SJCRH30 (cell line): ENCODE results near the gene CNKSR3. TPM values are rescaled to one million over a fixed set of nuclear protein-coding genes. Genes with fewer than 3 reads are reported as not detected.

Source experiments
- DNase-seq, 2 experiments: peaks; one replicate each; pipeline ENCODE4 v3.0.0-alpha.2; 2015 to 2020
- H3K27ac ChIP-seq: fragments of 250-450 bp; sonication (Bioruptor Pico); 2 replicates; pipeline ENCODE4 v1.5.1; 2020; ENCODE audit warnings: mild to moderate bottlenecking, moderate library complexity
- H3K27me3 ChIP-seq: fragments of 250-450 bp; sonication (Bioruptor Pico); 2 replicates; pipeline ENCODE4 v1.5.1; 2020; ENCODE audit warnings: mild to moderate bottlenecking, moderate library complexity
- H3K36me3 ChIP-seq: fragments of 250-450 bp; sonication (Bioruptor Pico); 2 replicates; pipeline ENCODE4 v1.5.1; 2020; ENCODE audit warnings: mild to moderate bottlenecking, moderate library complexity
- H3K4me1 ChIP-seq: fragments of 250-450 bp; sonication (Bioruptor Pico); 2 replicates; pipeline ENCODE4 v1.5.1; 2020; ENCODE audit warnings: mild to moderate bottlenecking, moderate library complexity
- H3K4me3 ChIP-seq: fragments of 250-450 bp; sonication (Bioruptor Pico); 2 replicates; pipeline ENCODE4 v1.5.1; 2020; ENCODE audit warnings: mild to moderate bottlenecking, moderate library complexity
- H3K9me3 ChIP-seq: fragments of 250-450 bp; sonication (Bioruptor Pico); replicated peaks from 2 replicates; pipeline ENCODE4 v1.5.1; 2020; ENCODE audit warnings: mild to moderate bottlenecking, moderate library complexity
- total RNA-seq: library from RNA; depleted of rRNA; stranded (reverse); fragments of >200 nt; shearing (Covaris generic); gene quantifications from 2 replicates; pipeline ENCODE4 v1.2.3, GENCODE V29; 2014

The CNKSR3 gene
- total RNA-seq, 1 experiment from 2014 or later = 33.8 TPM

DNA sequence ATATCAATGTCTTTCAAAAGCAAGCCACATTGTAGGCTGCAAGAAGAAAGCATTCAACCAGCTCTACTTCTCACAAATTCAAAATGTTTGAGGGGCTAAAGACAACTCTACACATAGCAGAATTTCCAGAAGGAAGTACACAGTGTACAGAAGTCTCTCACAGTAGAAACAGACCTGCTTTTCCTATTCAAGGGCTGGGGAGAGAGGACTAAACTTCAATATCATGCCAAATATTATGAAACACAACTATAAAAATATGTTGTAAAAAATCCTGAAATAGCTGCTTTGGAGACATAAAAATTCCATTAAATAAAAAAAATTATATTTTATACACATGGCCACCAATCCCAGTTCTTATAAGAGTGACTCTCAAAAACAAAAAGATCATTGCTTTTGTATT is 83.0 kb downstream of the CNKSR3 start:
- Histone ChIP-seq H3K27ac (no peak overlapping the region), H3K9me3 (no peaks in the 10 kb centered on the region), H3K27me3 (no peaks in the 10 kb centered on the region), H3K4me1 (no peaks in the 10 kb centered on the region), H3K4me3 (no peak overlapping the region), H3K36me3 (peaks cover 42% of the 10 kb centered on the region)
- no peak for DNase-seq

DNA sequence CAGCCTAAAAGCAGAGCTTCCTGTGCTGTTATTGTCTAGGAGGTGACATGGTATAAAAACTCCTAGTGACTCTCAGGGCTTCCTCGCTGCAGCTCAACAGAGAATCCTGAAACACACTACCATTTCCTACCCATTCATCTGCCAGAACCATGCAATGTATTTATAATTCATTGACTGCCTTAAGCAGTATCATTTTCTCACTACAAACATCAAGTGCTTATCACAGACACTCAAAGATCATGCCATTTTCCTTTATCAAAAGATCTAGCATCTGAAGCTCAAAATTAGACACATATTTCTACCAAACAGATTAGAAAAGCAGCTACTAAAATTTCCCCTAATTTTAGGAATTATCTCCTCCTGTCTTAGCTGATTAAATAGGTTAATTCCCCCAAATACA is 83.5 kb downstream of the CNKSR3 start:
- Histone ChIP-seq H3K27ac (no peak overlapping the region), H3K36me3 (peaks cover 42% of the 10 kb centered on the region), H3K4me3 (no peak overlapping the region), H3K4me1 (no peaks in the 10 kb centered on the region), H3K9me3 (no peaks in the 10 kb centered on the region), H3K27me3 (no peaks in the 10 kb centered on the region)
- no peak for DNase-seq

DNA sequence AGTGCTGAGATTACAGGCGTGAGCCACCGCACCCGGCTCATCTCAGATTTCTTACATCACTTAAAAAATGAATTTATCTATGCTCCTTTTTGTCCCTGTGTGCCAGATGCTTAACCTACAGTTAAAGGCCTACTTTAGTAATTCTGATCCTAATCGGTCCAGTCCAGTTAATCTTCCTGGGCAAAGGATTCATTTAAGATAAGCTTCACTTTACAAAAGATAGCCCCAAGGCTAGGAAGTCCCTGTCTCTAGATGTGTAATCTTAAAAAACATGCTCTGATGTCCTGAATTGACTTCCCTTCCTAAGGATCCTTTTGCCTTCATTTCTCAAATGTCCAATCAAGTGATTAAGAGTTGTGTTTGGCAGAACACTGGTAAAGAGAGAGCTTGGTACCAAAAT is 85.5 kb downstream of the CNKSR3 start:
- Histone ChIP-seq H3K27me3 (no peaks in the 10 kb centered on the region), H3K4me1 (no peaks in the 10 kb centered on the region), H3K4me3 (no peak overlapping the region), H3K36me3 (peaks cover 49% of the 10 kb centered on the region), H3K27ac (no peak overlapping the region), H3K9me3 (no peaks in the 10 kb centered on the region)
- no peak for DNase-seq

DNA sequence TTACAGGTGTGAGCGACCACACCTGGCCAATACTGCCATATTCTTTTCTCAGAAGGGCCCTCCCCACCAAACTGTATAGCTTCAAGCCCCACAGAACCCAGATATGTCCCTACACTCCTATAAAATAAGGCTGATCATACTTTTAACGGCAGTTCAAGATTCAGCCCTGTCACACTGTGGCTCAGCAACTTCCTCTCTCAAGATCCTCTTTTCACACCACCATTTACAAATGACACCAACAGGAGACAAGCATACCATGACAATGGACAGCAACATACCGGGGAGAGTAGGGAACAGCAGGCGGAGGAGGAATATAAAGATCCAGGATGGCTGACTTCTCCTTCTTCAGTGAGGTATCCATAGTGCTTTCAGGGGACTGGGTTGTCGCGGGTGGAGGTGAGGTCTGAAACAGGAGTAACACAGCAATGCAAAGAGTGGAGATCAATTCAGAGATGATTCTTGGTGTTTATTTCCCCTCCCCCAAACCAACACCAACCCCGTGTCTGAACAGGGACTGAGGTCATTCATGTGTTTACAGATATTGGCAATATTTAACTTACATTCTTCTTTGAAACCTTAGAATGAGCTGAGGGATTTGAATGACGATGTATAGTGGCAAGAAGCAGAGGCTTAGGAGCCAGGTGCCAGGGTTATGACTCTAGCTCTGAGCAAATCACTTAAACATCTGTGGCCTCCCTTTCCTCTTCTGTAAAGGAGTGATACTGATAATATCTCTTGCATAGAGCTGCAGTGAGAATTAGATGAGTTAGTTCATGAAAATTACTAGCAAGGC is 96.3 kb downstream of the CNKSR3 start:
- Histone ChIP-seq H3K36me3 (peaks cover 55% of the 10 kb centered on the region), H3K9me3 (no peaks in the 10 kb centered on the region), H3K27me3 (no peaks in the 10 kb centered on the region), H3K4me1 (peaks cover 33% of the 10 kb centered on the region), H3K4me3 (no peak overlapping the region), H3K27ac (no peak overlapping the region)
- peak; percentile 12 to 14 for DNase-seq

DNA sequence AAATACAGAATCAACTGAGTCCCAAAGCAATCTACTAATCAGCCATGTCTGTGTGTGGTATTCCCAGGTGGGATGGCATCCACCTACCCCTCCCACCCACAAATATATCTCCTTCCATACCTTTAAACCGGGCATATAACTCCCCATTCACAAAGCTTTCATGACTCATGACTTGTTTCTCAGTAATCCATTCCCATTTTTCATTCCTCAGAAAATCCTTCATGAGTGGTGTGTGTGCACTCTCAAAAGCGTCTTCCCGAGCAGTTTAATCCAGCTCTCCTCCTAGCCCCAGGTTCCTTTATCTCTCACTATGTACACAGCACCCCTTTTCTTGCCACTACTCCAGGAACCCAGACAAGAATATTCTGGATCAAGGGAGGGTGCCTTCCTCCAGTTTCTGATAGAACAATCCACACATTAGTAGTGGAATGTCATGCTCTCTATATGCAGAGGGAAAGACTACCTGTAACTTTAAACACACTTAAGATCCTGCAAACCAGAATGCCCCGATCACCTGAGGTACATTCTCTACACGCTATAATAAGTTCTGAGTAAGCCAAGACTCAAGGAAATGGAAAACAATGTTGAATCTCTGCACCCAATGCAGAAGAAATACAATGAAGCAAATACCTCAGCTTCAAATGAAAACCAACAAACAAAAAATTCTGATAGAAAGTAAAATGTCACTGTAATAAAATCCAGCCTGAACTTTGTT is 98.2 kb downstream of the CNKSR3 start:
- H3K4me1 ChIP-seq = peaks cover 33% of the 10 kb centered on the region
- DNase-seq = no peak
- H3K36me3 ChIP-seq = peaks cover 62% of the 10 kb centered on the region
- H3K27ac ChIP-seq = no peak overlapping the region
- no peaks in the 10 kb centered on the region for H3K27me3 ChIP-seq
- H3K9me3 ChIP-seq = no peaks in the 10 kb centered on the region
- no peak overlapping the region for H3K4me3 ChIP-seq

DNA sequence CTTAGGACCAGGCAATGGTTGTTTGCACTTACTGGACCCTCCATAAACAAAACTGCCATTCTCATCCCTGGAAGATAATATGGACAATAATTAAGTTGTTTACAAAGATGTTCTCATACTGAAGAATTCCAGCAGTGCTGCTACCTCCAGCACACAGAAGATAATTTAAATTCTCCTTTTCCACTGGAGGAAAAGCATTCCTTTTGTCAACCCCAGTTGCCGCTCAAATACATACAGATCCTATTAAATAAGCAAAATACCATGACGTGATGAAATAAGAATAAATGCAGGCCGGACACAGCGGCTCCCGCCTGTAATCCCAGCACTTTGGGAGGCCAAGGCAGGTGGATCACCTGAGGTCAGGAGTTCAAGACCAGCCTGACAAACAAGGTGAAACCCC is 99.4 kb downstream of the CNKSR3 start:
- peaks cover 69% of the 10 kb centered on the region for H3K36me3 ChIP-seq
- H3K4me1 ChIP-seq = peaks cover 33% of the 10 kb centered on the region
- H3K9me3 ChIP-seq = no peaks in the 10 kb centered on the region
- H3K27ac ChIP-seq = peak overlapping the region; percentile 35
- DNase-seq = no peak
- H3K4me3 ChIP-seq = no peak overlapping the region
- no peaks in the 10 kb centered on the region for H3K27me3 ChIP-seq

DNA sequence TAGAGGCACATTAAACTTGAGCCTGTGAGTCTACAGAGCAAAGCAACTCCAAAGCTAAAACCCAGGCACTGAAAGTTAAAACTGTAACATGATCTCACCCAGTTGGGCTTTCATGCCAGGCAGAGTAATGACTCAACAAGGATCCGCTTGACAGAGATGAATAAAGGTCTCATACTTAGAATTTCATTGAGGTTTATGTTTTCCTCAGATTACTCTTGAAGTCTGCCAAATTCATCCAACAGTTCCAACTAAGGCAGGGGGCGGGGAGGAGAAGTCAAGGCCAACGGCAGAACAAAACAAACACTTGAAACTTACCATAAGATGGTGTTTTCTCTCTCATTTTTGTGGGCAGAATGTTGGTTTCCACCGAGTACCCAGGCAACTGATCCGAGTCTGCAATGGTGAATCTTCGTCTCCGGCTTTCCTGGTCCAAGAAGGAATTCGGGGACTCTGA is 99.8 kb downstream of the CNKSR3 start:
- H3K4me3 ChIP-seq = no peak overlapping the region
- peak; percentile 60 to 85 for DNase-seq
- no peaks in the 10 kb centered on the region for H3K27me3 ChIP-seq
- peak overlapping the region; percentile 35 for H3K27ac ChIP-seq
- H3K9me3 ChIP-seq = no peaks in the 10 kb centered on the region
- H3K4me1 ChIP-seq = peaks cover 33% of the 10 kb centered on the region
- H3K36me3 ChIP-seq = peaks cover 68% of the 10 kb centered on the region

DNA sequence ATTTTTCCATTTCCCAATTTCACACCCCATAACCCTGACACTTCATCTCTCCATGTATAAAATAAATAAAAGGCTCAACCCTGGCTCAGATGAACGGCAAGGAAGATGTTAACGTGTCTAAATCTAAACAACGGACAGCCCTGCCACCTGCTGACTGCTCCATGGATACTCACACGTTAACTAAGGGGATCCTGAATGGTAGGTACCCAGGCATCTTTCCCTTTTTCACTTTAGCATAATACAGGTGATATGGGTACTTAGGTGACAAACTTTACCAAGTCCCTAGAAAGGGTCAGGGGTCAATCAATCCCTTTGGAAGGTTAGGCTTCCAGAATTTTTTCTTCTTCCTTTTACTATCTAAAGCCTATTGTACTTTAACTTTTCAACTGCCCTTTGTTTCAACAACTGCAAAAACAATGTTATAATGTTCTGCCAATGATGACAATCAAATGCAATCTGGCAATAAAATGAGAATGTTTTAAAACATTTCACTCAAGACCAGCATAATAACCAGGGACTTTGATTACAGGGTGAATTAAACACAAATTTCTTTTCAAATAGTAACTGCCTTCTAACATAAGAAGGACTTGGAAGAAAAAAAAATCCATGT is 101.5 kb downstream of the CNKSR3 start:
- Histone ChIP-seq H3K4me3 (no peak overlapping the region), H3K27ac (no peak overlapping the region), H3K36me3 (peaks cover 58% of the 10 kb centered on the region), H3K27me3 (no peaks in the 10 kb centered on the region), H3K4me1 (peaks cover 28% of the 10 kb centered on the region), H3K9me3 (no peaks in the 10 kb centered on the region)
- DNase-seq = peak in 1 of 2 experiments; percentile 12

DNA sequence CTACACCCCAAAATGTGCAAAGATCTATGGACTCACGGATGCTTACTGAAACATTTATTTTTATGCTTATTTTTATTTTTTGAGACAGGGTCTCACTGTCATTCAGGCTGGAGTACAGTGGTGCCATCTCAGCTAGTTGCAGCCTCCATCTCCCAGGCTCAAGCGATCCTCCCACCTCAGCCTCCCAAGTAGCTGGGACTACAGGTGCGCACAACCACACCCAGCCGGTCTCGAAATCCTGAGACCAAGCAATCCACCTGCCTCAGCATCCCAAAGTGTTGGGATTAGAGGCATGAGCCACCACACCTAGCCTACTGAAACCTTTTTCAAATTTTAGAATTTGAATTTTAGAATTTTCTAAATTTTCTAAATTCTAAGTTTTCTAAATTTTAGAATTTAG is 103.0 kb downstream of the CNKSR3 start:
- no peaks in the 10 kb centered on the region for H3K9me3 ChIP-seq
- H3K27me3 ChIP-seq = no peaks in the 10 kb centered on the region
- H3K4me1 ChIP-seq = peaks cover 24% of the 10 kb centered on the region
- DNase-seq = no peak
- H3K4me3 ChIP-seq = no peak overlapping the region
- peaks cover 47% of the 10 kb centered on the region for H3K36me3 ChIP-seq
- no peak overlapping the region for H3K27ac ChIP-seq

DNA sequence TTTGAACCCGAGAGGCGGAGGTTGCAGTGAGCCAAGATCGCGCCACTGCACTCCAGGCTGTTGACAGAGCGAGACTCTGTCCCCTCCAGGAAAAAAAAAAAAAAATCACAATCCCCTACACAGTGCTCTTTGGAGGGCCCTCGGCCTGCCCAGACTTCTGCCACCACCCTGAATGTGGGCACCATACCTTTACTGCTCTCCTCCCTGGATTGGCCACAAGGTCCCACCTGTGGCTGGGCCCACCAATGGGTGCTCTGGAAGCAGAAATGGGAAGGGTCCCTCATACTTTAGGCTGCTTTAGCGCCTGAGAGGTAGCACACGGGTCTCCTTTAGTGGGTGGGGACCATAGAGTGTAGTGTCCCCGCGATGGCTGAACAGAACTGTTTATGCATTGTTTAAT is 103.6 kb downstream of the CNKSR3 start:
- H3K27ac ChIP-seq = no peak overlapping the region
- peaks cover 19% of the 10 kb centered on the region for H3K4me1 ChIP-seq
- H3K27me3 ChIP-seq = no peaks in the 10 kb centered on the region
- H3K4me3 ChIP-seq = no peak overlapping the region
- peaks cover 47% of the 10 kb centered on the region for H3K36me3 ChIP-seq
- DNase-seq = no peak
- no peaks in the 10 kb centered on the region for H3K9me3 ChIP-seq

DNA sequence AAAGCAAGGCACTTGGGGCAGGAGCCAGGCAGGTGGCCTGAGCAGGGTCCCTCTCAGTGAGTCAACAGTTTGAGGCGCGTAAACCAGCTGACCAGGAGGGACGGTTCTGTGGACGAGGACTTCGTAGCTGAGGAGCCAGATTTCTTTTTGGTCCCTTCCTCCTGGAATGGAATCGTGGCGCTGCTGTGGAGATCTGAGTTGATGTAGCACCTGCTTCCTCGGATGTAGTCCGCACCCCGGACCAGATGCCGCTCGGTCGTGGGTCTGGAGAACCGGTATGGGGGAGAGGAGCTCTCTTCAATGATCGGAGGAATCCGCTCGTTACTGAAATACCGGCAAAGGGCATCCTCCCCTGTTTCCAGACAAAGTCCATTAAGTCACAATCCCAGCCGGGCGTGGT is 104.2 kb downstream of the CNKSR3 start:
- peaks cover 45% of the 10 kb centered on the region for H3K36me3 ChIP-seq
- no peaks in the 10 kb centered on the region for H3K9me3 ChIP-seq
- no peak overlapping the region for H3K27ac ChIP-seq
- no peak overlapping the region for H3K4me3 ChIP-seq
- H3K4me1 ChIP-seq = peaks cover 14% of the 10 kb centered on the region
- no peak for DNase-seq
- no peaks in the 10 kb centered on the region for H3K27me3 ChIP-seq

DNA sequence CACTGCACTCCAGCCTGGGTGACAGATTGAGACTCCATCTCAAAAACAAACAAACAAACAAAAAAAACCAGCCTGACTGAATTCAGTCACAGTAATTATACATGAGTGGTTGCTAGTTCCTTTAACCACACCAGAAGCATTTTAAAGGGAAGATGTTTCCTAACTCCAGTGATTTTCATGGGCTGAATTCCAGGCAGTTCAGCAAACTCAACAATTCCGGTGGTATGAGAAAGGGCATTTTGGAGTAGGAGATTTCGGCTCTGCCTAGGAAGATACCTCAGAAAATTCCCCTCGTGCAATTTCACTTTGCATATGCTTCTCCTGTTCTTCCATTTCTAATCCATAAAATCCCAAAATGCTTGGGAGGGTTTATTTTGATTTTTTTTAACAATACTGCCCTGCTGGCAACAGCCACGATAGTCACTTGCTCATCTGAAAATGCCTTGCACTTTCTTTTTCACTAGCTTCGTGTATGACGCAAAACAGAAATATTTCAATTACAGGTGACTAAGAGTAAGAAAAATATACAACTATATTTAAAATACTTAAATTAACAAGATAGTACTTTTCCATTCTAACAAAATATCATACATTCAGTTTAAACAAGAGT is 105.6 kb downstream of the CNKSR3 start:
- no peak overlapping the region for H3K27ac ChIP-seq
- no peak for DNase-seq
- H3K4me3 ChIP-seq = no peak overlapping the region

DNA sequence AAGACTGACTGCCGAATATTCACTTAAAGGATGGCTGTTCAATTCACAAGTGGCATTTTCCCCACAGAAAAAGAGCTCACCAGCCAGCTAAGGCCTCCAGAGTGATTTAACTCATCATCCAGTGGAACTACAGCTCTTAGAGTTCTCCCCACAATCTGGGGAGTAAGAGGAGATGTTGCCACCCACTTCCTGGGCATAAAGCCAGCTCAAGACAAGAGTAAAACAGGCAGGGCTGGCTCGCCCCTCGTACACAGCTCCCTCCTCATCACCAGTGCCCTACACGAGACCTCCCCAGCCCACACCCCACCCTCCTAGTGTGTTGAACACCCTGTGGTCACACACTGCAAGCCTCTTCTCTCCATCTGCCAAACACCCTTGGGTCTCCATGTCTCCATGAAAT is 106.7 kb downstream of the CNKSR3 start:
- peaks cover 36% of the 10 kb centered on the region for H3K36me3 ChIP-seq
- no peaks in the 10 kb centered on the region; the same call in 1 of the 2 replicates for H3K4me1 ChIP-seq
- DNase-seq = peak; percentile 16 to 52
- H3K4me3 ChIP-seq = no peak overlapping the region
- no peak overlapping the region for H3K27ac ChIP-seq
- no peaks in the 10 kb centered on the region for H3K9me3 ChIP-seq
- H3K27me3 ChIP-seq = no peaks in the 10 kb centered on the region

More for the DNA sequence above, 105.6 kb downstream of the CNKSR3 start:
- H3K4me1 ChIP-seq = peaks cover under 1% of the 10 kb centered on the region; the same call in 1 of the 2 replicates
- no peaks in the 10 kb centered on the region for H3K9me3 ChIP-seq
- H3K27me3 ChIP-seq = no peaks in the 10 kb centered on the region
- peaks cover 45% of the 10 kb centered on the region for H3K36me3 ChIP-seq

DNA sequence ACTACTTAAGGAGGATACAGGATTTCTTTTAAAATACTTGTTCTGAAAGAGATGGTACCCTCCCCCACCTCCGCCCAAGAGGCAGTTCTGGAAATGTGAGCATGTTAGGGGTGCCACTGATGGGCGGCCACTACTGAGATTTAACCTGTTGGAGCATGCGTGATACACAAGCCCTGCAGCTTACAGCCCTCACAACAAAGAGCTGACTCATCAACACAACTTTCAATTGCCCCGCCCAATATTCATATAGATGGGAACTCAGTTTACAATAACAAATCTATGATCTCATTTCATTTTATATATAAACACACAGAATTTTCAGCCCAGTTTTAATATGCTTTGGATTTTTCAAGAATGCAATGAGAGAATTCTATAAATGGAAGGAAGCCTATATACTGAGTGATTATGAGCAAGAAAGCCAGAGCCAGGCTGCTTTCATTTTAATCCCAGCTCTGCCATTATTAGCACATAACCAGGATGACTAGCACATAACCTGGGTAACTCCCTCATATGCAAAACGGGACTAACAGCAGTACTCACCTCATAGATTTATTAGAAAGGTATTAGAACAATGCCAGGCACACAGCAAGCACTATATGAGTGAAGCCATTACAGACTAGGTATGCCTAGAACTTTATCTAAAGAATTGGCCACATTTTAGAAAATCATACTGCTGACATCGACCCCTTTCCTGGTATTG is 108.3 kb downstream of the CNKSR3 start:
- no peaks in the 10 kb centered on the region; the same call in 1 of the 2 replicates for H3K4me1 ChIP-seq
- peaks cover 25% of the 10 kb centered on the region for H3K36me3 ChIP-seq
- no peaks in the 10 kb centered on the region for H3K9me3 ChIP-seq
- no peak overlapping the region for H3K27ac ChIP-seq
- H3K4me3 ChIP-seq = no peak overlapping the region
- DNase-seq = no peak
- no peaks in the 10 kb centered on the region for H3K27me3 ChIP-seq
